ENCODE measurements around the gene AP5B1. TPM values are rescaled to one million over a fixed set of nuclear protein-coding genes. Genes with fewer than 3 reads are reported as not detected.

The AP5B1 gene, protein sequence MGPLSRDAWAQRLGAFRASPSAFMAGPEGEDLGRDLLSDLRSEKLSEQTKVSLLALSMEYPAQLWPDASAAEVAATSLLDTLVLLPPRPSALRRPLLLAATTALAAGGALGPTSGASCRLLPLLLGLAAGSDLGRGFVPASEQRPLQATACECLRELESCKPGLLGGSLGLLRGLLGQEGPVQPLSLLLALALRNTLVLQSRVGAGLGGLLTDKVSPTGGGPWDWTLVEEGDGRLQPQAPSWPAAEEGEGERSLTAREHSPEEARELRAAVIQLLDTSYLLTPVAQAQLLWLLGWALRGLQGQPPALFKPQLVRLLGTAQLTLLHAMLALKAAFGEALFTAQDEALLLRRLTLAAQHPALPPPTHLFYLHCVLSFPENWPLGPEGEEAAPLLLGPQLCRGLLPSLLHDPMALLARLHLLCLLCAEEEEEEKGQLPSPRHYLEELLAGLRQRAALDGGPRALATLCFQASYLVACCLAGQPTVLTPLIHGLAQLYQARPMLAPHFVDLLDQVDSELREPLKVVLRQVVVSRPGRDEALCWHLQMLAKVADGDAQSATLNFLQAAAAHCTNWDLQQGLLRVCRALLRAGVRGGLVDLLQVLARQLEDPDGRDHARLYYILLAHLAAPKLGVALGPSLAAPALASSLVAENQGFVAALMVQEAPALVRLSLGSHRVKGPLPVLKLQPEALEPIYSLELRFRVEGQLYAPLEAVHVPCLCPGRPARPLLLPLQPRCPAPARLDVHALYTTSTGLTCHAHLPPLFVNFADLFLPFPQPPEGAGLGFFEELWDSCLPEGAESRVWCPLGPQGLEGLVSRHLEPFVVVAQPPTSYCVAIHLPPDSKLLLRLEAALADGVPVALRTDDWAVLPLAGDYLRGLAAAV
- 23.7 and 24.5 TPM in 2 replicates for total RNA-seq (2014; rRNA removed; shearing (Covaris generic))

DNA sequence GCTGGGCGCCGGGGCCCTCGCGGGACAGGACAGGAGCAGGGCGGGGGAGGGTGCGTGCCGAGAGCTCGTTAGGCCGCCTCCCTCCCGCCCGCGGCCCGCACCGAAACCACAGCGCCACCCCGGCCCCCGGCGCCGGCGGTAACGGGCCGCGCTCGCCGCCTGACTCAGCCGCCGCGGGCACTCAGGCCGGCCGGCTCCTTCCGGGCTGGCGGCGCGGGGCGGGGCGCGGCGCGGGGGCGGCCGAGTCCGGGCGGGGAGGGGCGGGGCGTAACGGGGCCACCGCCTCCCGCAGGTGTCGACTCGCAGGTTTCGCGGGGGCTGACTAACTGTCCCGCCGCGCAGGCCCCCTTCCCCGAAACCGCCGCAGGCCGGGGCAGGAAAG lies at the start of gene AP5B1:
Gene AP5B1, minus strand, starts transcription at position 207 of the 382 bp plus-strand sequence. CDS start 385 bp downstream, outside the sequence.

DNA sequence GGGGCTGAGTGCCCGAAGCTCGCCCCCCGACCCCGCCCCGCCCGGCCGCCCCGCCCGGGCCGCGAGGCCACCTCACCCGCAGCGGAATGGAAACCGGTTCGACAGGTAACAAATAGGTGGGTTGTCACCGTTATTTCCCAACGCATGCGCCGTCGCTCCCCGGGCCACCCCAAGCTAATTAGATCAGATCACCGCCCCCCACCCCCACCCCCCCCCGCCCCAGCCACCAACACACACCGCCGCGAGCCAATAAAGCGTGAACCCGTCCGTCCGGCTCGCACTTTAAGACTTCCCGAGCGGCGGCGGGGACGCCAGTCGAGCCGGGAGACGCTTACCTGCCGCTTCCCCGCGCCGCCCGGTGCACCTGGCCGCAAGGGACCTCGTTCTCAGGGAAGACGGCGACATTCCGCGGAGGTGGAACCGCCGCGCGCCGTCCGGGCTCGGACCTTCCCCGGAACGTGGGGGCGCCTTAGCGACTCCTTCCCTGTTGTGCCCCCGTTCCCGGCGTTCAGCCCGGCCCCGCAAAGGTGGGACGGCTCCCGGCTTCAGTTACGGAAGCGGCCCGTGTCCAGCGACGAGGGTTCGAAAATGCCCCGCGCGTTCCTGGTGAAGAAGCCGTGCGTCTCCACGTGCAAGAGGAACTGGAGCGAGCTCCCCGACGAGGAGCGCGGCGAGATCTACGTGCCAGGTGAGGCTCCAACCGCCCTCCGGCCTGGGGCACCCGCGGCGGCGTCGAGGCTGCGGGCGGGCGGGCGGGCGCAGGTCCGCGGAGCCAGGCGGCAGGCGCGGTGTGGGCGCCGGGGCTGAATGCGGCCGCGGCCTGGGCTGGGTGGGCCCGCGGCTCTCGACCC lies 6.2 kb upstream of the AP5B1 start, which contains the start of gene OVOL1:
Gene OVOL1, plus strand, starts transcription at position 278 of the 851 bp plus-strand sequence. Its CDS starts 311 bp downstream, at position 589.

Other genes with a start within 250 kb of the AP5B1 start
- 205 and 209 TPM in 2 replicates for gene LTBP3, start 222.6 kb downstream of the AP5B1 start, total RNA-seq (2014; rRNA removed; shearing (Covaris generic))
- 93.6 and 98.5 TPM in 2 replicates for gene ZNRD2, start 210.5 kb downstream of the AP5B1 start, total RNA-seq (2014; rRNA removed; shearing (Covaris generic))
- gene FAM89B, start 208.4 kb downstream of the AP5B1 start, total RNA-seq (2014; rRNA removed; shearing (Covaris generic)): 43.3 and 48.4 TPM in 2 replicates
- gene EHBP1L1, start 204.9 kb downstream of the AP5B1 start, total RNA-seq (2014; rRNA removed; shearing (Covaris generic)): 147 and 171 TPM in 2 replicates
- gene KCNK7, start 185.2 kb downstream of the AP5B1 start, total RNA-seq (2014; rRNA removed; shearing (Covaris generic)): 0.27 and 0.30 TPM in 2 replicates
- gene MAP3K11, start 166.8 kb downstream of the AP5B1 start, total RNA-seq (2014; rRNA removed; shearing (Covaris generic)): 32.6 and 44.9 TPM in 2 replicates
- 38.1 and 38.7 TPM in 2 replicates for gene PCNX3, start 165.2 kb downstream of the AP5B1 start, total RNA-seq (2014; rRNA removed; shearing (Covaris generic))
- gene SIPA1, start 142.9 kb downstream of the AP5B1 start, total RNA-seq (2014; rRNA removed; shearing (Covaris generic)): 34.2 and 35.5 TPM in 2 replicates
- gene RELA, start 118.1 kb downstream of the AP5B1 start, total RNA-seq (2014; rRNA removed; shearing (Covaris generic)): 41.8 and 44.5 TPM in 2 replicates
- gene KAT5, start 68.7 kb downstream of the AP5B1 start, total RNA-seq (2014; rRNA removed; shearing (Covaris generic)): 84.3 and 89.4 TPM in 2 replicates
- gene RNASEH2C, start 60.2 kb downstream of the AP5B1 start, total RNA-seq (2014; rRNA removed; shearing (Covaris generic)): 115 and 149 TPM in 2 replicates
- 0.11 TPM in 2 replicates for gene OVOL1, start 6.1 kb upstream of the AP5B1 start, total RNA-seq (2014; rRNA removed; shearing (Covaris generic))
- 0.13 TPM in 1 of 2 replicates, not detected in the other for gene SNX32, start 53.0 kb upstream of the AP5B1 start, total RNA-seq (2014; rRNA removed; shearing (Covaris generic))
- 2,320 and 2,361 TPM in 2 replicates for gene CFL1, start 77.2 kb upstream of the AP5B1 start, total RNA-seq (2014; rRNA removed; shearing (Covaris generic))
- 94.2 and 103 TPM in 2 replicates for gene MUS81, start 79.5 kb upstream of the AP5B1 start, total RNA-seq (2014; rRNA removed; shearing (Covaris generic))
- gene EFEMP2, start 91.8 kb upstream of the AP5B1 start, total RNA-seq (2014; rRNA removed; shearing (Covaris generic)): 11.4 and 16.7 TPM in 2 replicates
- gene CTSW, start 98.9 kb upstream of the AP5B1 start, total RNA-seq (2014; rRNA removed; shearing (Covaris generic)): 0.24 and 0.41 TPM in 2 replicates
- 307 and 389 TPM in 2 replicates for gene FIBP, start 107.5 kb upstream of the AP5B1 start, total RNA-seq (2014; rRNA removed; shearing (Covaris generic))
- gene CCDC85B, start 109.7 kb upstream of the AP5B1 start, total RNA-seq (2014; rRNA removed; shearing (Covaris generic)): 158 and 196 TPM in 2 replicates
- gene FOSL1, start 119.4 kb upstream of the AP5B1 start, total RNA-seq (2014; rRNA removed; shearing (Covaris generic)): 548 and 703 TPM in 2 replicates
- gene C11orf68, start 138.1 kb upstream of the AP5B1 start, total RNA-seq (2014; rRNA removed; shearing (Covaris generic)): 17.5 and 22.0 TPM in 2 replicates
- 837 and 878 TPM in 2 replicates for gene DRAP1, start 138.4 kb upstream of the AP5B1 start, total RNA-seq (2014; rRNA removed; shearing (Covaris generic))
- gene TSGA10IP, start 164.5 kb upstream of the AP5B1 start, total RNA-seq (2014; rRNA removed; shearing (Covaris generic)): not detected in 2 replicates
- gene SART1, start 180.8 kb upstream of the AP5B1 start, total RNA-seq (2014; rRNA removed; shearing (Covaris generic)): 230 and 245 TPM in 2 replicates
- gene EIF1AD, start 221.2 kb upstream of the AP5B1 start, total RNA-seq (2014; rRNA removed; shearing (Covaris generic)): 50.8 and 60.5 TPM in 2 replicates
- 73.9 and 84.0 TPM in 2 replicates for gene BANF1, start 221.5 kb upstream of the AP5B1 start, total RNA-seq (2014; rRNA removed; shearing (Covaris generic))
- gene CST6, start 231.0 kb upstream of the AP5B1 start, total RNA-seq (2014; rRNA removed; shearing (Covaris generic)): 0.19 and 0.91 TPM in 2 replicates
- 9.7 and 11.3 TPM in 2 replicates for gene CATSPER1, start 245.5 kb upstream of the AP5B1 start, total RNA-seq (2014; rRNA removed; shearing (Covaris generic))